ENCODE results near the gene PPP4R3A. TPM values are rescaled to one million over a fixed set of nuclear protein-coding genes. Genes with fewer than 3 reads are reported as not detected.

The PPP4R3A gene
- total RNA-seq, 1 donor from 2014 or later = 119 TPM

DNA sequence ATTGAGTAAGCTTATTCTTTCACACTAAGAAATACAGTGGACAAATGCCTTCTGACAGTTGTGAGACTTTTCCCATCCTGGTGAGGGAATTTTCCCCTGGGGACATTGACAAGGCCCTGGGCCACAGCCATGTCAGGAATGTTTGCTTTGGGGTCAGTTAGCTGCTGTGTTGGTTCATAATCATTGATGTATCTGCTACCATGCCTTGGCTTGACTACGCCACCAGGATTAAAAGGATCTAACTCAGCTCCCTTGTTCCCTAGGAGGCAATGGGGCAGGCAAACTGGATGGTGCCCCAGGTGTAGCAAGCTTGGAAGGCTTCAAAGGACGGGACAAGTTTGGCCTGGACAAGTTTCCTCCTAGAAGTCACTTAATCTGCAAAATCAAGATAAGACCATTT lies 89.4 kb downstream of the PPP4R3A start:
- Mint-ChIP-seq H3K4me1 (ENCODE audit: low read depth) (peaks cover 19% of the 10 kb centered on the region), H3K4me3 (ENCODE audit: low read depth) (no peak overlapping the region), H3K36me3 (ENCODE audit: insufficient read depth) (no peaks in the 10 kb centered on the region), H3K9me3 (ENCODE audit: low read depth) (peaks cover 5% of the 10 kb centered on the region), H3K27ac (no peak overlapping the region), H3K27me3 (no peaks in the 10 kb centered on the region)
- TF ChIP-seq, protein P1, sequence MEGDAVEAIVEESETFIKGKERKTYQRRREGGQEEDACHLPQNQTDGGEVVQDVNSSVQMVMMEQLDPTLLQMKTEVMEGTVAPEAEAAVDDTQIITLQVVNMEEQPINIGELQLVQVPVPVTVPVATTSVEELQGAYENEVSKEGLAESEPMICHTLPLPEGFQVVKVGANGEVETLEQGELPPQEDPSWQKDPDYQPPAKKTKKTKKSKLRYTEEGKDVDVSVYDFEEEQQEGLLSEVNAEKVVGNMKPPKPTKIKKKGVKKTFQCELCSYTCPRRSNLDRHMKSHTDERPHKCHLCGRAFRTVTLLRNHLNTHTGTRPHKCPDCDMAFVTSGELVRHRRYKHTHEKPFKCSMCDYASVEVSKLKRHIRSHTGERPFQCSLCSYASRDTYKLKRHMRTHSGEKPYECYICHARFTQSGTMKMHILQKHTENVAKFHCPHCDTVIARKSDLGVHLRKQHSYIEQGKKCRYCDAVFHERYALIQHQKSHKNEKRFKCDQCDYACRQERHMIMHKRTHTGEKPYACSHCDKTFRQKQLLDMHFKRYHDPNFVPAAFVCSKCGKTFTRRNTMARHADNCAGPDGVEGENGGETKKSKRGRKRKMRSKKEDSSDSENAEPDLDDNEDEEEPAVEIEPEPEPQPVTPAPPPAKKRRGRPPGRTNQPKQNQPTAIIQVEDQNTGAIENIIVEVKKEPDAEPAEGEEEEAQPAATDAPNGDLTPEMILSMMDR (IDR thresholded peaks at IDR 0.05; ENCODE audit: unreplicated experiment) = no peak
- DNase-seq (ENCODE audit: low spot score, unreplicated experiment) = no peak

DNA sequence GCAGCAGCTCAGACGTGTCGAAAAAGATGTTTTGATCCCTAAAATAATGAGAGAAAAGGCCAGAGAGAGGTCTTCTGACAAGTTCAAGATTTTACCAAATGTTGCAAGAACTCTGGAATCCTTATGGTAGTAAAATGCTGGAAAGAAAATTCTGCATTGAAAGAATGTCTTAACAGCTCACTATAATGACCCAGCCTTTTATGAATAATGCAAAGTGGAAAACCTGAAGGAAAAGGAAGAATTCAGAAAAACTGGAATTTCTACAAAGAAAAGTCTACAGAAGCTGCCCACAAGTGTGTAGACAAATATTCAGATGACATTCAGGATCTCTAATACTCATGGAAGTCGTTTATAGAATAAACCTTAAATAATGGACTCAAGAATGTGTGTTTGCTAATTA lies 90.7 kb downstream of the PPP4R3A start:
- H3K9me3 Mint-ChIP-seq (ENCODE audit: low read depth) = no peaks in the 10 kb centered on the region
- H3K27ac Mint-ChIP-seq = no peak overlapping the region
- peaks cover 28% of the 10 kb centered on the region for H3K4me1 Mint-ChIP-seq (ENCODE audit: low read depth)
- TF ChIP-seq, protein P1 (IDR thresholded peaks at IDR 0.05; ENCODE audit: unreplicated experiment) = no peak
- no peaks in the 10 kb centered on the region for H3K27me3 Mint-ChIP-seq
- DNase-seq (ENCODE audit: low spot score, unreplicated experiment) = no peak
- H3K36me3 Mint-ChIP-seq (ENCODE audit: insufficient read depth) = peaks cover 1% of the 10 kb centered on the region
- no peak overlapping the region for H3K4me3 Mint-ChIP-seq (ENCODE audit: low read depth)

GRCh38 chr14:91419044-91419397 lies 91.1 kb downstream of the PPP4R3A start:
- H3K9me3 Mint-ChIP-seq (ENCODE audit: low read depth) = no peaks in the 10 kb centered on the region
- peaks cover 29% of the 10 kb centered on the region for H3K4me1 Mint-ChIP-seq (ENCODE audit: low read depth)
- TF ChIP-seq, protein P1 (IDR thresholded peaks at IDR 0.05; ENCODE audit: unreplicated experiment) = peak; percentile 14
- DNase-seq (ENCODE audit: low spot score, unreplicated experiment) = no peak
- H3K4me3 Mint-ChIP-seq (ENCODE audit: low read depth) = peak overlapping the region; percentile 61
- H3K36me3 Mint-ChIP-seq (ENCODE audit: insufficient read depth) = peaks cover 2% of the 10 kb centered on the region
- no peaks in the 10 kb centered on the region for H3K27me3 Mint-ChIP-seq
- peak overlapping the region; percentile 86 for H3K27ac Mint-ChIP-seq

- TF ChIP-seq, protein P1 (IDR thresholded peaks at IDR 0.05; ENCODE audit: unreplicated experiment) = peak; percentile 91
- Mint-ChIP-seq H3K27ac (peak overlapping the region; percentile 86), H3K9me3 (ENCODE audit: low read depth) (no peaks in the 10 kb centered on the region), H3K4me3 (ENCODE audit: low read depth) (peak overlapping the region; percentile 61), H3K36me3 (ENCODE audit: insufficient read depth) (peaks cover 2% of the 10 kb centered on the region), H3K27me3 (no peaks in the 10 kb centered on the region), H3K4me1 (ENCODE audit: low read depth) (peaks cover 32% of the 10 kb centered on the region)
- DNase-seq (ENCODE audit: low spot score, unreplicated experiment) = peak; percentile 59
Observed at GRCh38 chr14:91418387-91419043, 91.6 kb downstream of the PPP4R3A start.

DNA sequence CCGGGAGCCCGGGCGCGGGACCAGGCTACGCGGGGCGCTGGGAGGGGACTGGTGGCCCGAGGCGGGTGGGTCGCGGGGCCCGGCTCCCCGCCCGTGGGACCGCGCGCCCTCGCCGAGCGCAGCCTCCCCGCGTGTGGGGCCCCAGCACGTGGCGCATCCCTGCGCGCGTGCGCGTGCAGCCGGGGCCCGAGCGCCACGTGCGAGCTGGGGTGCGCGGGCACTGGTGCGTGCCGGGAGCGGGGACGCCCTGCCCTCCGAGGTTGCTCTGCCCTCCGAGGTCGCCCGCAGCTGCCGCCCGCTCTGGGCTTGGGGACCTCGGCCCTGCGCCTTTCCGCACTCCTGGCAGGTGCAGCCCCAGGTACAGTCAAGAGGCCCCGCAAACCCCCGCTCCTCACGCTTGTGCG lies 92.1 kb downstream of the PPP4R3A start:
- peak overlapping the region; percentile 61 for H3K4me3 Mint-ChIP-seq (ENCODE audit: low read depth)
- peaks cover 2% of the 10 kb centered on the region for H3K36me3 Mint-ChIP-seq (ENCODE audit: insufficient read depth)
- H3K9me3 Mint-ChIP-seq (ENCODE audit: low read depth) = no peaks in the 10 kb centered on the region
- no peak overlapping the region for H3K27ac Mint-ChIP-seq
- TF ChIP-seq, protein P1 (IDR thresholded peaks at IDR 0.05; ENCODE audit: unreplicated experiment) = no peak
- H3K4me1 Mint-ChIP-seq (ENCODE audit: low read depth) = peaks cover 38% of the 10 kb centered on the region
- peak; percentile 42 for DNase-seq (ENCODE audit: low spot score, unreplicated experiment)
- no peaks in the 10 kb centered on the region for H3K27me3 Mint-ChIP-seq

All from progenitor cell of endocrine pancreas (in vitro differentiated cells).